HG03432 (cell line): ENCODE data around the gene CDK14.
A peak's percentile ranks its signal among the peaks of the same experiment; 100 is the strongest.

Experiments
- ATAC-seq: cut with Tn5 transposase; IDR thresholded peaks from one replicate; pipeline ENCODE4 v1.9.1; 2021; ENCODE audit warnings: mild to moderate bottlenecking, moderate library complexity; ENCODE audit not compliant: unreplicated experiment

The CDK14 gene

DNA sequence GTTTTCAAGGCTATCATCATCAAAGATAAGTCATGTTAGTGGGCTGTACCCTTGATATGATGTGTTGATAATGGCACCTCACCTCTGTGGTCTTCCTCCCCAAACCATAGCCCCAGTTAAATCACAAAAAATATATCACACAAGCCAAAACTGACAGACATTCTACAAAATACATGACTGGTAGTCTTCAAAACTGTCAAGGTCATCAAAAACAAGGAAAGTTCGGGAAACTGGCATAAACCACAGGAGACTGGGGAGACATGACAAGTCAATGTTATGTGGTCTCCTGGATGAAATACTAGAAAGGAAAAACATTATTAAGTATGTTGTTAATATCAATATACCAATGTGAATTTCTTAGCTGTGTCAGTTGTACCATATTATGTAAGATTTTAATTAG, 388.6 kb downstream of the CDK14 start:
- no peak for ATAC-seq

DNA sequence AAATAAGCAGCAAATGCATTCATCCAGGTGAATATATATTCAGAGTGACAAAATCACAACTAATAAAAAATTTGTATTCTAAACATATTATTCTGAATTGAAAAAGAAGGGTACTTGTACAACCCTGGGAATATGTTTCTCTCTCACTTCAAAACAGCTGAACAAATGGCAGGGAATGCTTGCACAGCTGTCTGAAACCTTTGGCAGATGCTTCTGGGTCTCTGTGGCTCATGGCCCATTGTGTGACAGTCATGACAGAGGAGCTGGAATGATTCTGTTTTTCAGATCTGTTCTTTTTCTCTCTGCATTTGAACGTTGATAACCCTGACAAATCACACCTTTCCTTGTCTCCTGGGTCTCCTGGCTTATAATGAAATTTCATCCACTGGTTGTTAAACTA, 392.4 kb downstream of the CDK14 start:
- ATAC-seq, result no peak

DNA sequence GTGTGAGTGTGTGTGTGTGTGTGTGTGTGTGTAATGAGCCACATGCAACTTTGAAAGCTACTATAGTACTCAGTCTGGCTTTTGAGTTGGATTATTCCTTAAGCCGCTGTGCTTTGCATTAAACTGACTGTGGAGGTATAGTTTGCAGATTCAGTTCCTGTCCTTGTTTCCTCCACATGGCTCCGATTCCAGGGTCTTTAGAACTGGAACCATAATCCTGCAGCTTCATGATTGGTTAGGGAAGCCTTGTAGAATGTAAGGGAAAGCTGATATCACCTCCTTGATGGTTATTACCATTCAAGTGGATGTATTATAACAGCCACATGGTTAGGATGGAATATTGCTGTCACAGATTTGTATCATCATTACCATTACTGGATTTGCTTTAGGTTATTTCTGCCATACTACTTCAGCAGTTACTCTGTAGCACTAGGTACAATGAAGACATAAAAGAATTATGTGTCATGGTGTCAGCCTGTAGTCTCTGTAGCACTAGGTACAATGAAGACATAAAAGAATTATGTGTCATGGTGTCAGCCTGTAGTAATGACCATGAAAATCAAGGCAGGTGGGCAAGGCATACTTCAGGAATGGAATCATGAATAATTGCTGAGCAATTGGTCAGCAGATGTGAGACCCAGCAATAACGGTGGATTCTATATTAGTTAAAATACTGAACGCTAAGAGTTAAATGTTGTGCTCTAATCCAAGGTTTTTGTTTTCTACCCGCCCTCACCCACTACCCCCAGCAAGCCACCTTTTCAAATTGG, 393.1 kb downstream of the CDK14 start:
- ATAC-seq, result no peak

DNA sequence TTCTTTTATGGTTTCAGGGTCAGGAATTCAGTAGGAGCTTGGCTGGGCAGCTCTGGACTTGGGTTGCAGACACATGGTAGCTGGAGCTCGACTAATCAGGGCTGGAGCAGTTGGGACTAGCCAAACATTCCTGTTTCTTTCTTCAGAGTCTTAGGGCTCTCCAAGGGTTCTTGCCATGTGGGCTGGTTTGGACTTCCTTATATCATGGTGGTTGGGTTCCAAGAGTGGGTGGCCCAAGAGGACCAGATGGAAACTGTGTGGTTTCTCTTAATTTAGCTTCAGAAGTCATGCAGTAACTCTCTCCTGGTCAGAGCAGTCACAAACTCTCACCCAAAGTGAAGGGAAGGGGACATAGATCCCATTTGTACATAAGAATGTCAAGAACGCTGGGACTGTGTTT, 398.0 kb downstream of the CDK14 start:
- no peak for ATAC-seq

DNA sequence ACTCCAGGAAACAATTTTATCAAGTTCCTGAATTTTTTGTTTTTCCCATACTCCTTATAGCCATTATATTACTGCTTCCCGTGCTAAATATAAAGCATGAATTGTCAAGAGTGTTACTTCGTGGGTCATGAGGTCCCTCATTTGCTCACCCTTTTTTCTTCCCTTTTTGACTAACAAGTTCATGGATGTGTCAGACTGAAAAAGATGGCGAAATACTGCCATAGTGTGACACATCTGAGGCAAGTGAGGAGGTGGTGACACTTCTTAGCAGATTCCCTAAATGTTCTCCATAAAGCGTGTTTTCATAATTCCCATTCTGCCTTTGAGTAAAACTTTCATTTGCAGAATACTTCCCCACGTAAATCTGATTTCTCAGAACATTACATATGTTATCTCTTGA, 398.5 kb downstream of the CDK14 start:
- ATAC-seq, result no peak

DNA sequence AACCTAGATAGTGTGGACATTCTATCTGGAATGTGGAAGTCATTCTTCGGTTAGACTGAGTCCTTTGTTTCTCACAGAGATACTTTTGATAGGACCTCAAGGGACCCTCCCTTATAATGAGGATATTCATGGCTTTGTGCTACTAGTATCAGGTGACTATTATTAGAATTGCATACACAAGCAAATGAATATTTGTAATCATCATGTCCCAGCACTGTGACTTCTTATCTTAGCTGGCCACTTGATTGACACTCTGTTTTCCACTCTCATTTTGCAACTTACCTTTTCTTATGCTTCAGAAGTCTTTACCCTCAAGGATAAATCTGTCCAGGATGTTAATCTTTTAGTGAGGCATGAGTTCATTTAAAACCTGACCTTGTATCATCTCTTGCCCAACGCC, 399.9 kb downstream of the CDK14 start:
- ATAC-seq, result no peak

DNA sequence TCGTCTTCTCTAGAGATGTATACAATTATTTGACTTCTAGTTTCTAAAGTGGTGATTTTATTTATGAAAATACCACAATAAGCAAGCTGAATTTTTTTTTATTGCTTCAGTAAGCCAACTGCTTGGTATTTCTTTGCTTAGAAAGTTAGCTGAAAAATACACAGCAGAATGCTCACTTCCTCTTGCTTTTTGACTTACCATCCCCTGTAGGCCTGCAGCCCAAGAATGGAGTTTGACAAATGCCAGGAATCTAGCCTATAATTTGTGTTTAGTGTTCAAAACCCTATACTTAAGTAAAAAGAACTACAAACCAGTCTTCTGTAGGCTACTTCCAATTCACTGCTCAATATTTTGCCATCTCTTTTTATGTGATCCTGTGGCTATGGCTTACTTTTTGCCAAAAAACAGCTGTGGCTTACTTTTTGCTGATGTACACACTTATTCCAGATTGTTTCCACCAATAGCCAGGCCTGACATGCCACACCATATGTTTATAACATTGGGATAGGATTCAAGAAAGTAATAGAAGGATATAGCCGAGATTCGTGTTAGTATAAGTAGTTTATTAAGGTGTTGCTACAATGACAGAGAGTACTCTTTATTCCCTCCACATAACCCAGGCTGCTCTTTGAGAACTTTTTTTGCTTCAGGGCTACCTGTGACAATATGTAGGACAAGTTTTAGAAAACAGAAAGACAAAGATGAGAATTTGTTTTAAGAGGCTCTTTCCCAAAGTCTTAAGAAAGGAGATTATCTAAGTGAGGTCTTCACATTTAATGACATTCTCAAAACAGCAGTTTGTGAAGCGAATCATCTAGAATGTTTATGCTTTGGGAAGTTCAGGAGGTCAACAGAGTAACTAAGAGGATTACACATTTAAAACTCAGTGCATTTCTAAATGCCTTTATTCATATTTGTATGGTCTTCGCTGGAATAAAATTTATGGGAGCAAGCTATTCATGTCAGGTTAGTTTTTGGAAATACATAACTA, 404.2 kb downstream of the CDK14 start:
- ATAC-seq, result no peak

DNA sequence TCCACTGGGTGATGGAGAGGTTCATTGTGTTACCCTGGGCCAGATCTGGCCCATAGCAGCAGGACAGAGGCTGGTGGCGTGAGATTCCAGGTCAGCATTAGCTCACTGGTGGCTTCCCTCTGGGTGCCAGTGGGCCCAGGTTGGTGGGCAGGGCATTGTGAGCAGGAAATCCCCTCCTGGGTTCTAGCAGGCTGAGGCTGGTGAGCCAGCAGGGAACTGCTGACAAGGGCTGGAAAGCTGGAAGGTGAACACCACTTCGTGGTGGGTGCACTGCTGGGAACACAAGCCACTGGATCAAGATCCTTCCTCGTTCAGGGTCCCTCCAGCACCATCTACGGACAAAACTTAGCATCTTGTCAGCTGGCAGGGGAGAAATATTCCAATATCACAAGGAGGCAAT, 408.9 kb downstream of the CDK14 start:
- ATAC-seq, result no peak

DNA sequence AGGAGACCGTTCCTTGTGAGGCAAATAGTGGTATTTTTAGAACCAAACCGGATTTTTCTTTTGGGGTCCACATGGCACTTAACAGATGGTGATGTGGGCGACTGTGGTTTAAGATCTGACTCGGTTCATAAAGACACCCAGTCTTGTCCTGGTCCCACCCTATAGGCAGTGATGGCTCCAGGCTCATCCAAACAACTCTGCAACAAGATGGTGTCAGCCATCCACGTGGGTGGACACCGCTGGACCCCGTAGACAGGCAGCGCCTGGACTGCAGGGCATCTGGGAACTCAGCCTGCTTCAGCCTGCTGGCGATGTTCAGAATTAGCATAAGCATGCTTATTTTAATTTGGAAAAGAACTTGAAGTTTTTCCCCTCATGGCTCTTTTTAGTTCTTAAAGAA, 409.7 kb downstream of the CDK14 start:
- ATAC-seq, result no peak

DNA sequence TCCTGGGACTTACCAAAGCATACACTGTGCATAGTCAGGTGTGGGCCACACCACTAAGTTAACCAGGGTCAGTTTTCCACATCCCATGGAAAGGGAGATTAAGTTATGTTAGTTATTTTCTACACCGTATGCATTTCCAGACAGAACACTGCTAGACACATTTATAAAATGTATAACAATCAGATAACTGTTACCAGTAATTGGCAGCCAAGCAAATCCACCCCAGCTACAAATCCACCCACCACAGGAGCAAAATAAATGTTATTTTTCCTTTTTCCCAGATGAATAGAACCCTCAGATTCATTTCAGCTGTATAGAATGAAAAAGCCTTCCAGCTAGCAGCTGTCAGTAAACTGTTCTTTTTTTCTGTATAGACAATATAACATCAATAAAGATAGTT, 411.2 kb downstream of the CDK14 start:
- ATAC-seq, result no peak

DNA sequence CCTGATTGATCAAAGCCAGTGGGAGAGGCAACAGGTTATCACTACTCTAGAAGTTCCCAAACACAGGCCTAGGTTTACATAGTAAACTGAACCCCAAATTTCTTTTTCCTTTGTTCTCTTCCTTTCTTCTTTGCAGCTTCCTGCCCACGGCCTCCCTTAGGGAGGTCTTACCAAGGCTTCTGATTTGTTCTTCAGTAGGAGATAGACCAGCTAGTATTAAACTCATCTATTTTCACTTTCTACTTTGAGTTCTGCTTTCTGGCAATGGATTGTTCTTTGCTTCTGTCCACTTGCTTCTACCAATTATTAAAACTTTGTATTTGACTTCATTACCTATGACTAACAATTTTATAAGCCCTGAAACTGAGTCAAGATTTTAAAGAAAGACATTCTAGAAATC, 417.0 kb downstream of the CDK14 start:
- ATAC-seq, result peak; percentile 50

DNA sequence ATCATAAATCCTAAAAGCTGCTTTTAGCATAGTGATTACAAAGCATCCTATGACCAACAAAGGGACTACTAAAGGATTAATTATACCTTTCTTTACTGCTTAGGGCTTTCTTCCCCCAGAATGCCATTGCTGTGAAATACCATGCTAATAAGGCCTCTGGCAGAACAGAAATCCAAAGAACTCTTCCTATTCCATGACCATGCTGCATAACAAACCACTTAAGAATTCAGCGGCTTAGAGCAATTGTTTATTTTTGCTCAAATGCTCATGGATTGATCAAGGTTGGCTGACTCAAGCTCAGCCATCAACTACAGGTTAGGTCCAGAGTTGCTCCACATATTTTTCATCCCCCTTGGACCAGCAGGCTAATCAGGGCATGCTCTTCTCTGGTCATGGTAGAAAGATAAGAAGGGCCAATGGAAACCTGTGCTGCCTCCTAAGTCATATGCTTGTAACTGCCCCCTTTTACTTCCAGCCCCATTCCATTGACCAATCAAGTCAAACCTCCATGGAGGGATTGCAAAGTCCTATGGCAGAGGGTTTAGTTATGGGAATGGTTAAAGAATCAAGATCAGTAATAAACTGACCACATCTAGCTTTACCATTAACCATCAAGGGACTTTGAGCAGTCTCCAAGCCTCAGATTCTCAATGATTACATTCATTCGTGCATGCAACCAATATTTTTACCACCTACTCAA, 423.7 kb downstream of the CDK14 start:
- ATAC-seq, result no peak

DNA sequence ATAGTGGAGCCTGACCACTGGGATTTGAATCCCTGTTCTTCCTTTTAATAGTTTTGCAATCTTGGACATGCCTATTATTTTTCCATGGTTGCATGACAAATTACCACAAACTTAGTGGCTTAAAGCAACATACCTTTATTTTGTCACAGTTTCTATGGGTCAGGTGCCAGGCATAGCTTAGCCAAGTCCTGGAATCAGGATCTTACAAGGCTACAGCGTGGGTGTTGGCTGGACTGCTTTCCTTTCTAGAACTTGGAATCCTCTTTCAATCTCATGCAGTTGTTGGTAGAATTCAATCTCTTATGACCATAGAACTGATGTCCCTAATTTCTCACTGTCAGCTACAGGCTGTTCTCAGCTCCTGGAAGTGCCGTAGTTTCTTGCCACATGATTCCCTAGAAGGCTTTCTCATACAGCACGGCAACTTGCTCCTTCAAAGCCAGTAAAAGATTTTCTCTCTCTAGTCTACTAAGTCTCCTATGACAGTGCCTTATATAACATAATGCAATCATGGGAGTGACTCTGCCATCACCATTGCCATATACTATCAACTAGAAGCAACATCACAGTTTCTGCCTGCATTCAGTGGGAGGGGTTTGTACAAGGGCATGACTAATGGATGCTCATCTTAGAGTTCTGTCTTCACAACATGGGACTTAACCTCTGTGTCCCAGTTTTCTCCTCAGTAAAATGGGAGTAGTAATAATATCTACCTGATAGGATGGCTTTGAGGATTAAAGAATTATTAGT, 424.7 kb downstream of the CDK14 start:
- no peak for ATAC-seq

DNA sequence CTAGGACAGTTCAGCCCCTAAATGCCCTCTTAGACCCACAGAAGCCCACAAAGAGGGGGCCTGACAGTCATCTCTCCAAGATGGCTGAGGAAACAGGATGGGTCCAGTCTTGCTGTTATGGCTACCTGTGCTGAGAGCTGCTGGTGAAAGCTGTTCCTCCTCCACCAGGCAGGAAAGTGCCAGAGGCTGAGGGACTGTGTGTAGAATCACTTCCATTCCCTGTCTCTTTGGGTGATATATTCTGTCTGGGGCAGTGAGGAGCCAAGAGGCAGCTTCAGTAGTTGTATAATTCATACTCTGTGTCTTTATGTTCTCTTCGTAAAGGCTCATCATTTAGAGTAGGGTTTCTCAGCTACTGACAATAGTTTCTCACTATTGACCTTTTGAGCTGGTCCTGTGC, 425.8 kb downstream of the CDK14 start:
- ATAC-seq, result no peak

DNA sequence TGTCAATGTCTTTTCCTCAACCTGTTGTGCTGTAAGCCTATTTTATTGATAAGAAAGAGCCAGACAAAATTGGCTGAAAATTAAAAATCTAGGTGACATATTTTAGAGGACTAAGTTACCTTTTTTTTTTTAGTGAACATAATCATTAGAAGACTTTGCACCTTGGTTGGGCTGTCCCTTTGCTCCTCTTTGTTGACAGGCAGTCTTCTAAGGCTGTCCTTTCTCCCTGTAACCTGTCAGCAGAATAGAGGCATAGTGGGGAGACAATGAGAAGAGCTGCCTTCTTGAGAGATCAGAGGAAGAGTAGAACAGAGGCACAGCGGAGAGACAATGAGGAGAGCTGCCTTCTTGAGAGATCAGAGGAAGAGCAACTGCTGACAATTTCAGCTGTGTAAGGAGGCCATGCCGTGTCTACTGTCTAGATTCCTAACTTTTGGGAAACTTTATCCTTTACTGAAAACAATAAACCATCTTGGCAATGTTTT, 429.8 kb downstream of the CDK14 start:
- no peak for ATAC-seq

DNA sequence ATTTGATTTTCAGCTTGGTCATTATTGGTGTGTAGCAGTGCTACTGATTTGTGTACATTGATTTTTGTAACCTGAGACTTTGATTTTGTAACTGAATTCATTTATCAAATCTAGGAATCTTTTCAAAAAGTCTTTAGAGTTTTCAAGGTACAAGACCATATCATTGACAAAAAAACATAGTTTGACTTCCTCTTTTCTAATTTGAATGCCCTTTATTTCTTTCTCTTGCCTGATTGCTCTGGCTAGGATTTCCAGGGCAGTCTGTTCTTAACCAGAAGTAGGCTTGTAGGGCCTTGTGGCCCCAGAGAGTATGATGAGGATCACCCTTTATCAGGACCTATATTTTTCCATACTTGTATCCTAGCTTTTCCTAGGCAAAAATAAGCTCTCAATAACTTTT, 433.6 kb downstream of the CDK14 start:
- ATAC-seq, result no peak

DNA sequence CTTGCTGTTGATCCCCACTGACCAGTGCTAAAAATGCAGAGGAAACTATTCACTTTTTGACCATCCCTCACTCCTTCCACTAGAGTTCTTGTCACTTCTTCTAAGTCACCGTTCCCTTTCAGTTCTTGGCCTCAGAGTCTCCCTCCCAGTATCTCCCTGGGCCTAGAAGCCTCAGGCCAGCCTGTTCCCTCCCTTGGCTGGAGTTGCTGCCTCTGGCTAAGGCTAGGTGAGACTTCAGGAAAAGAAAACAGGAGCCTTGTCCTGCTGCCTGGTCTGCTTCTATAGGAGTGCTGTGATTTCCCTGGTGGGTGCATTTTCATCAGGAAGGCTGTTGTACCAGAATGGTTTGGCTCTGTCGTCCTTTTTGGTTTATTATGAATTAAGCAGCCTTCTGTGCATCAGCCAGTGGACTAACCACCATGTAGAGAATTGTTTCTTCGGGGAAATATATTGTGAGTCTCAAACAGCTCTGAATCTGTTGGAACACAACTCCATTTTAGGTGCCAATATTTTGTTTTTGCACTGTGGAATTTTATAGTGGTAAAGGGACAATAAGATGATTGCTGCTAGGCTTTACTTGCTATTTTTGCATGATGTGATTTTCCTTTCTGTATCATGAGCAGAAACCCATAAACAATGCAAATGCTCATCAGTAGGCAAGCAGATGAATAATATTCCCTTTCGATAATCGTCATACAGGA, 434.7 kb downstream of the CDK14 start:
- no peak for ATAC-seq

DNA sequence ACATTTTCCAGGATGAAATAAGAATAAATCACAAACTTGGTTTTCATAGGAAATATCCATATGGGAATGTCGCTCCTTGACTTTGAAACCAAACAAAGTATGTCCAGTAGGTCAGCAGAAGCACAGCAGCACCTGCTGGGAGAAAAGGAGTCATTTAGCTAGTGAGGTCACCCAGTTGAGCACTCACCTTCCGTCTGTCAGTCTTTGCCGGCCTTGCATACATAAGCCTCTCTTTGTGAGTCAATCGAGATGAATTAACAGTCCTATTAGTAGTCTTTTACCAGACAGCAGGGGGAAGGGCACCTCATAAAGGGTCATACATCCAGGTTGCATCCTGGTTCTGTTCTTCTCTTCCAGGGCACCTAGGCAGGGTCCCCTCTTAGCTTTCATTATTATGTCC, 435.6 kb downstream of the CDK14 start:
- no peak for ATAC-seq

DNA sequence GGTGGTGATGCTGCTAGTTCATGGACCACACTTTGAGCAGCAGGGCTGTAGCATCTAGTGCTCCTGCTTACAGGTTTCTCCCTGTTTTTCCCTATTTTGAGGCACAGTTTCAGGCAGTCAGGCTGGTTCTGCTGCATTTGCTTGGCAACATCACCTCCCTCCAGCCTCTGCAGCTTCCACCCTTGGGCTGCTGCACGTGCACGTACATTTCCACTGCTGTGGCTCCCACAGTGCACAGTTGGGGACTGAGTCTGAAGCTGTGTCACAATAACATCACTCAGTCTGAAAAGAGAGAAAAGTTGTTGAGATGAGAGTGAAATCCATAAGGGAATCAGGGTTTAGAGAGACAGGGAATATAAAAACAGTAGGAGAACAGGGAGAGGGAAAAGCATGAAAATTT, 437.5 kb downstream of the CDK14 start:
- ATAC-seq, result no peak
